C4-2B (cell line): ENCODE results near the gene RBMS3.

Experiments
- ZFX ChIP-seq: fragments of 450-650 bp; IDR thresholded peaks from 2 replicates; pipeline ENCODE4 v1.6.1; 2017
- TF ChIP-seq, protein P1 (sequence below): fragments of 450-650 bp; conservative IDR thresholded peaks from 2 replicates; pipeline ENCODE4 v1.5.1; 2017; ENCODE audit warnings: mild to moderate bottlenecking

DNA sequence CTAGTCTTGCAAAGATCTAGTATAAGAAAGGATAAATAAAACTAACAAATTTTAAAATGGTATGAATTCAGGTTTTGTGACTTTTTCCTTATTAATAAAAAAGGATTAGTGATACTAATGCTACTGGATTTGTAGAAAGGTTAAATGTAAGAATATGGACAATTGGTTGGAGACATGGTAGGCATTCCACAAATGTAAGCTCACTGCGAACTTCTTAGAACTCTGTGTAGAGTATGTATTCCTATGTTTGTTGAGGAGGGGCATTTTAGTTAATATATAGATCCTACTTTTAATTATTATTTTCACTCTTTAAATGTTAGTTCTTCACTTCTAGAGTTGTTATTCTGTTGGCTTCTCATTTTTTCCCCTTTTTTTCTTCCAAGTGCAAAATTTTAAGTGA, 414.3 kb downstream of the RBMS3 start:
- TF ChIP-seq, protein P1, sequence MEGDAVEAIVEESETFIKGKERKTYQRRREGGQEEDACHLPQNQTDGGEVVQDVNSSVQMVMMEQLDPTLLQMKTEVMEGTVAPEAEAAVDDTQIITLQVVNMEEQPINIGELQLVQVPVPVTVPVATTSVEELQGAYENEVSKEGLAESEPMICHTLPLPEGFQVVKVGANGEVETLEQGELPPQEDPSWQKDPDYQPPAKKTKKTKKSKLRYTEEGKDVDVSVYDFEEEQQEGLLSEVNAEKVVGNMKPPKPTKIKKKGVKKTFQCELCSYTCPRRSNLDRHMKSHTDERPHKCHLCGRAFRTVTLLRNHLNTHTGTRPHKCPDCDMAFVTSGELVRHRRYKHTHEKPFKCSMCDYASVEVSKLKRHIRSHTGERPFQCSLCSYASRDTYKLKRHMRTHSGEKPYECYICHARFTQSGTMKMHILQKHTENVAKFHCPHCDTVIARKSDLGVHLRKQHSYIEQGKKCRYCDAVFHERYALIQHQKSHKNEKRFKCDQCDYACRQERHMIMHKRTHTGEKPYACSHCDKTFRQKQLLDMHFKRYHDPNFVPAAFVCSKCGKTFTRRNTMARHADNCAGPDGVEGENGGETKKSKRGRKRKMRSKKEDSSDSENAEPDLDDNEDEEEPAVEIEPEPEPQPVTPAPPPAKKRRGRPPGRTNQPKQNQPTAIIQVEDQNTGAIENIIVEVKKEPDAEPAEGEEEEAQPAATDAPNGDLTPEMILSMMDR, result no peak
- no peak for TF ChIP-seq ZFX
